Fibroblast of skin of left biceps (primary cell): Measurements from ENCODE around the gene LYG2.
A peak's percentile ranks its signal among the peaks of the same experiment; 100 is the strongest.
"Not testable (repeated sequence)": the region's sequence is repeated elsewhere in the genome, so short reads cannot be mapped to it uniquely, and the experiment has no call there.

ENCODE experiments used
- DNase-seq, 2 experiments: peaks; one replicate each; pipeline ENCODE4 v3.0.0-alpha.2; 2013; ENCODE audit warnings: low read depth in 2 of 2

LYG2 gene

GRCh38 chr2:99255491-99256318 lies at the start of gene LYG2:
TSS of gene LYG2 (minus strand) at chr2:99255666. CDS start at chr2:99254260, 1,406 bp downstream.
- no peak for DNase-seq

GRCh38 chr2:99301097-99301496 lies 45.6 kb upstream of the LYG2 start, which contains the start of gene LYG1:
TSS of gene LYG1 (minus strand) at chr2:99301197. CDS start at chr2:99295670, 5,527 bp downstream.
- not testable (repeated sequence) for DNase-seq

GRCh38 chr2:99299580-99299979 lies 44.1 kb upstream of the LYG2 start:
- no peak for DNase-seq

GRCh38 chr2:99297994-99298393 lies 42.5 kb upstream of the LYG2 start:
- peak in 1 of 2 experiments; percentile 4 for DNase-seq

- DNase-seq, result no peak
These were observed 30.1 kb upstream of the LYG2 start for GRCh38 chr2:99285526-99285925.

GRCh38 chr2:99279969-99280695 lies 24.7 kb upstream of the LYG2 start:
- no peak for DNase-seq

GRCh38 chr2:99278793-99279291 lies 23.4 kb upstream of the LYG2 start:
- DNase-seq, result peak; percentile 94 to 95

DNA sequence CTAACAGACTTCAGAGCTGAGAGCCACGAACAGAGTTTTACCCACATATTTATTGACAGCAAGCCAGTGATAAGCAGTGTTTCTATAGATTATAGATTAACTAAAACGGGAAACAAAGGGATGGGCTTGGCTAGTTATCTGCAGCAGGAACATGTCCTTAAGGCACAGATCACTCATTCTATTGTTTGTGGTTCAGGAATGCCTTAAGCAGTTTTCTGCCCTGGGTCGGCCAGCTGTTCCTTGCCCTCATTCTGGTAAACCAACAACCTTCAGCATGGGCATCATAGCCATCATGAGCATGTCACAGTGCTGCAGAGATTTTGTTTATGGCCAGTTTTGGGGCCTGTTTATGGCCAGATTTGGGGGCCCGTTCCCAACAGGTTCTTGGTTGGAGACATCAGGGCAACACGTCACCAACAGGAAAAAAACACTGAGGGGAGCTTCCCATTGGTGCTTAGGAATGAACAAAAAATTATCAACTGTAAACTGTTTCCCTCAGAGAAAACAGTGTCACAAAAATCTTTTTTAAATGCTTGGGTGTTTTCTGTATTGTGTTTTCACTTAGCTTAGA lies 22.8 kb upstream of the LYG2 start:
- not testable (repeated sequence) for DNase-seq

- DNase-seq, result no peak
These were observed 20.4 kb upstream of the LYG2 start for GRCh38 chr2:99275882-99276281.

DNA sequence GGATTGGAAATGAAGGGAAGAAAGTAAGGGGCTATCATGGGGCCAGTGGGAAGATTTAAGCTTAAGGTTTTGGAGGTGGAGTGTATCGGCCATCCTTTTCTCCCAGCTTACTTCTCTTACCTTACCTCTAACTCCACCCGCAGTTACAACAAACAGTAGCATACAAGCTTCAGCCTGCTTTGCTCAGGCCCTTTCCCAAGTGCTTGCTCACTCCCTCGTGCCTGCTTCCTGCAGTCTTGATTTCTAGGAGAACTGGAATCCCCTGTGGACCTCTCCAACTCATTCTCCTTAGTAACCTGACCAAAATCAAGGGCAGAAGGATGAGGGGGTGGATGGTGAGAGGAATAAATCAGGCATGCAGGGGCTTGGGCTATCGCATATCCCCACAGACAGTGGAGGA lies 5.8 kb upstream of the LYG2 start:
- DNase-seq, result no peak

- no peak for DNase-seq
These were observed 4.7 kb upstream of the LYG2 start for GRCh38 chr2:99260184-99260583.

GRCh38 chr2:99259465-99259864 lies 4.0 kb upstream of the LYG2 start:
- DNase-seq, result no peak

GRCh38 chr2:99256677-99257076 lies 1.2 kb upstream of the LYG2 start:
- no peak for DNase-seq

- no peak for DNase-seq
These were observed 5.5 kb downstream of the LYG2 start for GRCh38 chr2:99249951-99250350.

DNA sequence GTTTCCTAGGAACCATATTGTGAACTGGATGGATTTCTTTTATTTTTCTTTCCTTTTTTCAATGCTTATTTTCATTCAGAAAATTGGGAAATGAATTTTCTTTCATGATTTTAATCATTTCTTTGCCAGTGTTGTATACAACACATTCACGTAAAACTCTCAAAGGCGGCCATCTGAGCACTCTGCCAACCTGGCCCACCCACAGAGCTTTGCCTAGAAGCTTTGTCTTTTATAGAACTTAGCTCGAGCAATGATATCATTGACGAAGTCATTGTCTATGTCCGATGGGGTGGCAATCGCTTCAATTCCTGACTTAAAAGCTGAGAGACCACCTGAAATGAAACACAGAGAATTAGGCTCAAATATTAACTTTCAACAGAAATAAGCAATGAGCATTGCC lies 13.3 kb downstream of the LYG2 start:
- no peak for DNase-seq

DNA sequence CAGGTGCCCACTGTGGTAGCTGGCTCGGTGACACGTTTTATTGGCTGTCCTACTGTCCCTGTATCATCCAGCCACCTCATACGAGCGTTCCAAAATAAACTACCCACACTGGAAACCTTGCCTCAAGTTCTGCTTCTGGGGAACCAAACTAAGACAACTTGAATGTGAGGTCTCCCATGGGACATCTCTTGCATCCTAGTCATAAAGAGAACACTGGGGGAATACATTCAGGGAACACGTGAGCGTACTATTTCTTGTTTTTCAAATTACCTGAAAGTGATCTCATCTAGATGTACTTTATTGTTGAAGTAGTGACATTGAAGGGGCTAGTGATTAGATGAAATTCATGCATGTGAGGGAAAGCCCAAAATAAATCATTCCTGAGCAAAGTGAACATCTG lies 15.0 kb downstream of the LYG2 start:
- no peak for DNase-seq

DNA sequence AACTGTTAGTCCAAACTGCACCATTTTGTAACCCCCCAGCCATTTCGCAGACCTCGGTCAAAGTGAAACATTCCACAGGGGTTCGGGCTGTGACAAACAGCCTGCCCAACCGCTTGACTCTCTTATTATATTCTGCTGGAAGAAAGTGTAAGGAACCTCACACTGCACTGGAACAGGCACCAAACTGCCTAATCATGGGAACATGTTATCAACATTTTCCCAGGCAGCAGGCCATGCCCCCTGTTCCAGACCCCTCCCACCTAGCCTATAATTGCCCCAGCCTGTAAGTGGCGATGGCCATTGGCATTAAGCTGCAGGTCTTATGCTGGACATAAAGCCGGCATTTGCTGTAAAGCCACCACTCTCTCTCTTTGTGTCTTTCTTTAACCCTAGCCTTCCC lies 16.9 kb downstream of the LYG2 start:
- no peak for DNase-seq

DNA sequence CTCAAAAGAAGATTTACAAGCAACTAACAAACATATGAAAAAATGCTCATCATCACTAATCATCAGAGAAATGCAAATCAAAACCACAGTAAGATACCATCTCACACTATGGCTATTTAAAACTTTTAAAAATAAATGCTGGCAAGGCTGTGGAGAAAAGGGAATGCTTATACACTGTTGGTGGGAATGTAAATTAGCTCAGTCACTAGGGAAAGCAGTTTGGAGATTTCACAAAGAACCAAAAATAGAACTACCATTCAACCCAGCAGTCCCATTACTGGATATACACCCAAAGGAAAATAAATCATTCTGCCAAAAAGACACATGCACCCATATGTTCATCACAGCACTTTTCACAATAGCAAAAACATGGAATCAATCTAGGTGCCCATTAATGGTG lies 22.3 kb downstream of the LYG2 start:
- not testable (repeated sequence) for DNase-seq

- DNase-seq, result no peak
These were observed 37.5 kb downstream of the LYG2 start for GRCh38 chr2:99217929-99218501.

GRCh38 chr2:99216096-99216495 lies 39.4 kb downstream of the LYG2 start:
- DNase-seq, result no peak

- no peak for DNase-seq
These were observed 50.0 kb downstream of the LYG2 start for GRCh38 chr2:99205491-99205890.
